Loucy (cell line): Measurements from ENCODE around the gene LMF1.

Experiments used
- H2AFZ ChIP-seq: fragments of 200-600 bp; sonication (generic); 2 replicates; pipeline ENCODE4 v1.6.0; 2016; ENCODE audit warnings: antibody characterized with exemption, mild to moderate bottlenecking, low read length, moderate library complexity
- H3F3A ChIP-seq: fragments of 200-600 bp; 2 replicates; pipeline ENCODE4 v1.6.0; 2016; ENCODE audit warnings: antibody characterized with exemption, low read depth, mild to moderate bottlenecking
- H3K27me3 ChIP-seq: fragments of 200-600 bp; sonication (generic); 2 replicates; pipeline ENCODE4 v1.6.1; 2014; ENCODE audit warnings: low read length, mild to moderate bottlenecking; ENCODE audit not compliant: insufficient read depth, poor library complexity, severe bottlenecking
- H3K36me3 ChIP-seq: fragments of 200-600 bp; sonication (generic); 2 replicates; pipeline ENCODE4 v1.6.1; 2016; ENCODE audit warnings: low read length; ENCODE audit not compliant: insufficient read depth
- H3K4me1 ChIP-seq: fragments of 200-600 bp; sonication (generic); 2 replicates; pipeline ENCODE4 v1.5.1; 2014; ENCODE audit warnings: low read length, mild to moderate bottlenecking; ENCODE audit not compliant: insufficient read depth, poor library complexity, severe bottlenecking
- H3K4me2 ChIP-seq: fragments of 200-600 bp; sonication (generic); 2 replicates; pipeline ENCODE4 v1.6.0; 2014; ENCODE audit warnings: antibody characterized with exemption, low read length, low read depth, mild to moderate bottlenecking; ENCODE audit not compliant: poor library complexity, severe bottlenecking
- H3K4me3 ChIP-seq: fragments of 200-600 bp; sonication (generic); 2 replicates; pipeline ENCODE4 v1.5.1; 2014; ENCODE audit warnings: low read length, mild to moderate bottlenecking, mixed read lengths; ENCODE audit not compliant: poor library complexity, severe bottlenecking
- H3K79me2 ChIP-seq: fragments of 200-600 bp; sonication (generic); 2 replicates; pipeline ENCODE4 v1.6.1; 2014; ENCODE audit warnings: low read length; ENCODE audit not compliant: insufficient read depth
- H3K9ac ChIP-seq: fragments of 200-600 bp; sonication (generic); 2 replicates; pipeline ENCODE4 v1.6.0; 2014; ENCODE audit warnings: mild to moderate bottlenecking, low read depth, low read length, moderate library complexity; ENCODE audit not compliant: poor library complexity, severe bottlenecking
- H3K9me2 ChIP-seq: fragments of 200-600 bp; sonication (generic); replicated peaks from 2 replicates; pipeline ENCODE4 v1.6.1; 2016; ENCODE audit warnings: low read depth, low read length, mixed read lengths
- H3K9me3 ChIP-seq: fragments of 200-600 bp; sonication (generic); 2 replicates; pipeline ENCODE4 v1.6.1; 2014; ENCODE audit warnings: mild to moderate bottlenecking, antibody characterized with exemption, low read length, low read depth; ENCODE audit not compliant: insufficient read depth
- H4K20me1 ChIP-seq: fragments of 200-600 bp; sonication (generic); 2 replicates; pipeline ENCODE4 v1.6.0; 2014; ENCODE audit warnings: antibody characterized with exemption, low read length, mild to moderate bottlenecking; ENCODE audit not compliant: insufficient read depth, poor library complexity, severe bottlenecking
- EZH2phosphoT487 ChIP-seq: fragments of 200-600 bp; IDR thresholded peaks from 2 replicates; pipeline ENCODE4 v1.6.1; 2018; ENCODE audit warnings: antibody characterized with exemption, mild to moderate bottlenecking, moderate library complexity, borderline replicate concordance
- TF ChIP-seq, protein P1 (sequence below): fragments of 200-600 bp; sonication (generic); conservative IDR thresholded peaks from 2 replicates; pipeline ENCODE4 v1.5.1; 2014; ENCODE audit warnings: mild to moderate bottlenecking, antibody characterized with exemption, low read length

The LMF1 gene

DNA sequence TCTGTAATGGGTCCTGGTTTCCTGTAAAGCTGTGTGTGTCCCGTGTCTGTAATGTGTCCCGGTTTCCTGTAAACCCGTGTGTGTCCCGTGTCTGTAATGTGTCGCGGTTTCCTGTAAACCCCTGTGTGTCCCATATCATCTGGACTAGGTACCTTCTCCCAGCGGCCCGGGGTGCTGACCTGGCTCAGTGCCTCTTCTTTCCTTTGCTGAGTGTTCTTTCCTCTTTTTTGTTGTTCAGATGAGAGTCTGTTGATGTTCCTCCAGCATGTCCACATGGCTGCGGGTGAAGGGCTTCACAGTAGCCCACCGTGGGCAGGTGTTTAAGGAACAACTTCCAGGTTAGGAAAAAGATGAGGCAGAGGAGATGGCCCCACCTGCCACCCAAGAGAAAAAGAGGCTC, 123.6 kb downstream of the LMF1 start:
- Histone ChIP-seq H3K4me2 (no peak overlapping the region), H3K9me2 (no peaks in the 10 kb centered on the region), H3K9ac (no peak overlapping the region), H3K27me3 (no peaks in the 10 kb centered on the region), H3K36me3 (no peaks in the 10 kb centered on the region), H2AFZ (no peak overlapping the region), H3F3A (no peaks in the 10 kb centered on the region), H3K4me3 (no peak overlapping the region), H3K79me2 (no peaks in the 10 kb centered on the region), H3K4me1 (no peaks in the 10 kb centered on the region), H3K9me3 (no peaks in the 10 kb centered on the region; the same call in 1 of the 2 replicates), H4K20me1 (no peaks in the 10 kb centered on the region)
- no peak for TF ChIP-seq EZH2phosphoT487
- TF ChIP-seq, protein P1, sequence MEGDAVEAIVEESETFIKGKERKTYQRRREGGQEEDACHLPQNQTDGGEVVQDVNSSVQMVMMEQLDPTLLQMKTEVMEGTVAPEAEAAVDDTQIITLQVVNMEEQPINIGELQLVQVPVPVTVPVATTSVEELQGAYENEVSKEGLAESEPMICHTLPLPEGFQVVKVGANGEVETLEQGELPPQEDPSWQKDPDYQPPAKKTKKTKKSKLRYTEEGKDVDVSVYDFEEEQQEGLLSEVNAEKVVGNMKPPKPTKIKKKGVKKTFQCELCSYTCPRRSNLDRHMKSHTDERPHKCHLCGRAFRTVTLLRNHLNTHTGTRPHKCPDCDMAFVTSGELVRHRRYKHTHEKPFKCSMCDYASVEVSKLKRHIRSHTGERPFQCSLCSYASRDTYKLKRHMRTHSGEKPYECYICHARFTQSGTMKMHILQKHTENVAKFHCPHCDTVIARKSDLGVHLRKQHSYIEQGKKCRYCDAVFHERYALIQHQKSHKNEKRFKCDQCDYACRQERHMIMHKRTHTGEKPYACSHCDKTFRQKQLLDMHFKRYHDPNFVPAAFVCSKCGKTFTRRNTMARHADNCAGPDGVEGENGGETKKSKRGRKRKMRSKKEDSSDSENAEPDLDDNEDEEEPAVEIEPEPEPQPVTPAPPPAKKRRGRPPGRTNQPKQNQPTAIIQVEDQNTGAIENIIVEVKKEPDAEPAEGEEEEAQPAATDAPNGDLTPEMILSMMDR: no peak

GRCh38 chr16:845351-845745, 125.4 kb downstream of the LMF1 start:
- no peak for TF ChIP-seq EZH2phosphoT487
- TF ChIP-seq, protein P1: no peak
- Histone ChIP-seq H3F3A (no peaks in the 10 kb centered on the region), H3K9me3 (no peaks in the 10 kb centered on the region; the same call in 1 of the 2 replicates), H3K36me3 (no peaks in the 10 kb centered on the region), H3K27me3 (no peaks in the 10 kb centered on the region), H3K9ac (no peak overlapping the region), H3K4me3 (no peak overlapping the region), H3K4me2 (no peak overlapping the region), H3K9me2 (no peaks in the 10 kb centered on the region), H3K79me2 (no peaks in the 10 kb centered on the region), H4K20me1 (no peaks in the 10 kb centered on the region), H3K4me1 (no peaks in the 10 kb centered on the region), H2AFZ (no peak overlapping the region)

- Histone ChIP-seq H3K9me2 (no peaks in the 10 kb centered on the region), H3K4me2 (no peak overlapping the region), H3K4me1 (no peaks in the 10 kb centered on the region), H3F3A (no peaks in the 10 kb centered on the region), H3K36me3 (no peaks in the 10 kb centered on the region), H3K27me3 (no peaks in the 10 kb centered on the region), H3K79me2 (no peaks in the 10 kb centered on the region), H2AFZ (no peak overlapping the region), H3K4me3 (no peak overlapping the region), H4K20me1 (no peaks in the 10 kb centered on the region), H3K9ac (no peak overlapping the region), H3K9me3 (no peaks in the 10 kb centered on the region; the same call in 1 of the 2 replicates)
- no peak for TF ChIP-seq EZH2phosphoT487
- TF ChIP-seq, protein P1: no peak
Measured at GRCh38 chr16:844638-845350, 126.0 kb downstream of the LMF1 start.
